Progenitor cell of endocrine pancreas (in vitro differentiated cells): ENCODE measurements around the gene CNTNAP2. TPM values are rescaled to one million over a fixed set of nuclear protein-coding genes. Genes with fewer than 3 reads are reported as not detected.
"Not testable (repeated sequence)": the region's sequence is repeated elsewhere in the genome, so short reads cannot be mapped to it uniquely, and the experiment has no call there.

ENCODE experiments used
- DNase-seq: peaks from one replicate; pipeline ENCODE4 v3.0.0; 2021; ENCODE audit warnings: low spot score; ENCODE audit not compliant: unreplicated experiment
- H3K27ac Mint-ChIP-seq: 2 replicates; pipeline ENCODE4 v1.8.0; 2021; ENCODE audit warnings: mild to moderate bottlenecking, moderate library complexity, mixed read lengths
- H3K27me3 Mint-ChIP-seq: 2 replicates; pipeline ENCODE4 v1.8.0; 2021; ENCODE audit warnings: mixed read lengths
- H3K36me3 Mint-ChIP-seq: 2 replicates; pipeline ENCODE4 v1.8.0; 2022; ENCODE audit warnings: mixed read lengths; ENCODE audit not compliant: insufficient read depth
- H3K4me1 Mint-ChIP-seq: 2 replicates; pipeline ENCODE4 v1.8.0; 2021; ENCODE audit warnings: low read depth, mixed read lengths
- H3K4me3 Mint-ChIP-seq: 2 replicates; pipeline ENCODE4 v1.8.0; 2021; ENCODE audit warnings: low read depth, mild to moderate bottlenecking, moderate library complexity, mixed read lengths
- H3K9me3 Mint-ChIP-seq: 2 replicates; pipeline ENCODE4 v1.8.0; 2021; ENCODE audit warnings: low read depth, mixed read lengths
- CTCF ChIP-seq: fragments of 200-600 bp; sonication (generic); IDR thresholded peaks from one replicate; pipeline ENCODE4 v1.5.0; 2021; ENCODE audit warnings: antibody characterized with exemption, mild to moderate bottlenecking; ENCODE audit not compliant: unreplicated experiment
- total RNA-seq: library from RNA; stranded (reverse); gene quantifications from 2 replicates; pipeline ENCODE4 v1.2.1, GENCODE V29; 2021

The CNTNAP2 gene
- total RNA-seq, 1 donor from 2014 or later = 6.5 TPM

GRCh38 chr7:146176860-146177259, 60.3 kb downstream of the CNTNAP2 start:
- peak overlapping the region; percentile 60 for H3K27ac Mint-ChIP-seq
- H3K36me3 Mint-ChIP-seq = no peaks in the 10 kb centered on the region
- no peak for DNase-seq
- TF ChIP-seq CTCF = no peak
- no peaks in the 10 kb centered on the region for H3K9me3 Mint-ChIP-seq
- no peak overlapping the region for H3K4me3 Mint-ChIP-seq
- H3K4me1 Mint-ChIP-seq = no peaks in the 10 kb centered on the region
- no peaks in the 10 kb centered on the region for H3K27me3 Mint-ChIP-seq

- no peaks in the 10 kb centered on the region for H3K36me3 Mint-ChIP-seq
- H3K9me3 Mint-ChIP-seq = no peaks in the 10 kb centered on the region
- no peak for DNase-seq
- no peaks in the 10 kb centered on the region for H3K27me3 Mint-ChIP-seq
- no peaks in the 10 kb centered on the region for H3K4me1 Mint-ChIP-seq
- H3K4me3 Mint-ChIP-seq = no peak overlapping the region
- no peak for TF ChIP-seq CTCF
- peak overlapping the region; percentile 60 for H3K27ac Mint-ChIP-seq
Measured at GRCh38 chr7:146177301-146177700, 60.7 kb downstream of the CNTNAP2 start.

GRCh38 chr7:146185844-146186243, 69.2 kb downstream of the CNTNAP2 start:
- TF ChIP-seq CTCF = no peak
- H3K4me1 Mint-ChIP-seq = no peaks in the 10 kb centered on the region
- no peak overlapping the region for H3K27ac Mint-ChIP-seq
- peaks cover 6% of the 10 kb centered on the region for H3K9me3 Mint-ChIP-seq
- no peak for DNase-seq
- no peak overlapping the region for H3K4me3 Mint-ChIP-seq
- H3K27me3 Mint-ChIP-seq = no peaks in the 10 kb centered on the region
- no peaks in the 10 kb centered on the region for H3K36me3 Mint-ChIP-seq

- H3K27ac Mint-ChIP-seq, H3K36me3 Mint-ChIP-seq, H3K27me3 Mint-ChIP-seq, H3K4me3 Mint-ChIP-seq, H3K4me1 Mint-ChIP-seq, DNase-seq: not testable (repeated sequence)
- peaks cover 16% of the 10 kb centered on the region for H3K9me3 Mint-ChIP-seq
Measured at GRCh38 chr7:146191428-146191827, 74.8 kb downstream of the CNTNAP2 start.

- H3K36me3 Mint-ChIP-seq = no peaks in the 10 kb centered on the region
- peaks cover 2% of the 10 kb centered on the region for H3K4me1 Mint-ChIP-seq
- no peak overlapping the region for H3K4me3 Mint-ChIP-seq
- no peaks in the 10 kb centered on the region for H3K9me3 Mint-ChIP-seq
- H3K27ac Mint-ChIP-seq = no peak overlapping the region
- H3K27me3 Mint-ChIP-seq = no peaks in the 10 kb centered on the region
- no peak for TF ChIP-seq CTCF
- no peak for DNase-seq
Measured at GRCh38 chr7:146201945-146202344, 85.3 kb downstream of the CNTNAP2 start.

GRCh38 chr7:146206270-146206669, 89.7 kb downstream of the CNTNAP2 start:
- Mint-ChIP-seq H3K4me3 (no peak overlapping the region), H3K36me3 (no peaks in the 10 kb centered on the region), H3K9me3 (no peaks in the 10 kb centered on the region), H3K27ac (no peak overlapping the region), H3K27me3 (no peaks in the 10 kb centered on the region), H3K4me1 (peaks cover 2% of the 10 kb centered on the region)
- TF ChIP-seq CTCF = no peak
- no peak for DNase-seq
